Lung (tissue), 12 donors: ENCODE measurements around the gene KATNIP. TPM values are rescaled to one million over a fixed set of nuclear protein-coding genes. Genes with fewer than 3 reads are reported as not detected.

ENCODE experiments used
- ATAC-seq: fragments of 200-7000 bp; cut with Tn5 transposase; one replicate; pipeline ENCODE4 v1.9.1; 2020; ENCODE audit warnings: moderate number of reproducible peaks; ENCODE audit not compliant: insufficient read depth, low FRiP score
- DNase-seq, 3 donors: peaks; one replicate each; pipeline ENCODE4 v3.0.0-alpha.2; 2013 to 2017
- H3K27ac ChIP-seq, 2 donors: one replicate each; pipeline ENCODE4 v1.5.1; 2013; ENCODE audit warnings: mild to moderate bottlenecking in 2 of 2, moderate library complexity in 2 of 2, control low read depth in 1 of 2, inconsistent platforms in 1 of 2, low read depth in 1 of 2, low read length in 1 of 2
- H3K27me3 ChIP-seq, 3 donors: one replicate each; pipeline ENCODE4 v1.5.1; 2013; ENCODE audit warnings: low read length in 2 of 3; ENCODE audit not compliant: control insufficient read depth in 3 of 3, insufficient read depth in 3 of 3
- H3K36me3 ChIP-seq, 4 donors: one replicate each; pipeline ENCODE4 v1.5.1; 2013; ENCODE audit warnings: low read length in 4 of 4, mild to moderate bottlenecking in 1 of 4, moderate library complexity in 1 of 4; ENCODE audit not compliant: control insufficient read depth in 4 of 4, insufficient read depth in 4 of 4
- H3K4me1 ChIP-seq, 5 donors: one replicate each; pipeline ENCODE4 v1.5.1; 2013; ENCODE audit warnings: low read length in 5 of 5, mild to moderate bottlenecking in 2 of 5, moderate library complexity in 1 of 5; ENCODE audit not compliant: control insufficient read depth in 5 of 5, insufficient read depth in 5 of 5
- H3K4me3 ChIP-seq: one replicate; pipeline ENCODE4 v1.5.1; 2013; ENCODE audit warnings: mild to moderate bottlenecking, control low read depth, moderate library complexity
- H3K9ac ChIP-seq, 2 donors: one replicate each; pipeline ENCODE4 v1.5.1; 2013; ENCODE audit warnings: low read length in 2 of 2, control low read depth in 1 of 2; ENCODE audit not compliant: insufficient read depth in 1 of 2
- H3K9me3 ChIP-seq, 4 donors: one replicate each; pipeline ENCODE4 v1.5.1; 2013; ENCODE audit warnings: low read length in 3 of 4, mild to moderate bottlenecking in 1 of 4, moderate library complexity in 1 of 4; ENCODE audit not compliant: control insufficient read depth in 4 of 4, insufficient read depth in 3 of 4
- CTCF ChIP-seq: IDR thresholded peaks from 2 replicates; pipeline ENCODE4 v1.5.1; 2012; ENCODE audit warnings: mild to moderate bottlenecking; ENCODE audit errors: control extremely low read depth, extremely low read depth
- WGBS, 2 donors: extraction: QIAGEN DNeasy Blood & Tissue Kit; methylation state at CpG; one replicate each; pipeline ENCODE4 v1.1.7; 2013; 5-methylcytosine and 5-hydroxymethylcytosine counted together
- polyA plus RNA-seq, 2 donors: library from polyadenylated mRNA; stranded (reverse); fragments of 200-250 nt; gene quantifications; one replicate each; pipeline ENCODE4 v1.2.1, GENCODE V29; 2013
- total RNA-seq, 2 donors: library from RNA; depleted of rRNA in 1 of 2; stranded (reverse); fragments of >200 nt in 1 of 2; gene quantifications; one replicate each; pipeline ENCODE4 v1.2.1, GENCODE V29; 2014 to 2021
- donor health status: control.
- donor health status: control.
- donor health status: Bipolar disorder and iron deficiency.
- donor health status: healthy.
- donor health status: DM: yes; HTN: yes; CAD: no.

Gene KATNIP
- total and polyA plus RNA-seq, 4 donors = 9.7 to 46.4 (median 24.3) TPM

DNA sequence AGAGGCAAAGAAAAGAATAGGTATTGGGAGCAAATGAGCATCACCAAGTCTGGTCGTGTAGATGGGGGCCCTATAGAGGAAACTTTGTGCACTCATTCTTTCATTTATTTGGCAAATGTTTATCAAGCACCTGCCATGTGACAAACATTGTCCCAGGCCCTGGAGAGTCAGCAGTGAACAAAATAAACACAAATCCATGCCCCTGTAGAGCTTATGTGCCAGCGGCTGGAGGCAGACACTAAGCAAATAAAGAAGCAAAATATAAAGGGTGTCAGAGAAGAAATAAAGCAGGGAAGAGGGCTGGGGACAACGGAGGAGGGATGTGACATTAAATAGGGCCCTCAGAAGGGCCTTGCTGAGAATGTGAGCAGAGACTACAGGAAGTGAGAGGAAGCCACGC, 45.5 kb downstream of the KATNIP start:
- H3K4me1 ChIP-seq = peaks cover 0 to 4% (median 4%) of the 10 kb centered on the region in 5 donors
- 56 to 81% methylated on average over 4 of the region's 4 CpGs for WGBS, 2 donors
- no peak for ATAC-seq

DNA sequence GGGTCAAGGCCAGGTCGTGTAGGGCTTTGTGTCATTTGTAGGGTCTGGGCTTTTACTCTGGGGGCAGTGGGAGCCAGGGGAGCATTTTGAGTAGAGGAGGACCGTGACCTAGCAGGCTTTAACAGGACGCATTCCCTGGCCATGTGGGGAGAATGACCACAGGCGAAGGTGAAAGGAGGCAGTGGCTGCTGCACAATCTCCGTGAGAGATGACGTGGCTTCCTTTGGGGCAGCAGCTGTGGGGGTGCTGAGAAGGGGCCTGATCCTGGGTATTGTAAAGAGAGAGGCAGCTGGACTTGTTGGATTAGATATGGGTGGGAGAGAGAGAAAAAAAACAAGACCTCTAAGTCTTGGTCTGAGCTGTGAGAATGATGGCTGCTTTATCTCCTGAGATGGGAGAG, 46.0 kb downstream of the KATNIP start:
- Histone ChIP-seq H3K36me3 (no peaks in the 10 kb centered on the region), H3K9ac (no peak overlapping the region), H3K27ac (no peak overlapping the region), H3K9me3 (no peaks in the 10 kb centered on the region), H3K4me3 (no peak overlapping the region), H3K4me1 (peaks cover 0 to 4% (median 4%) of the 10 kb centered on the region in 5 donors), H3K27me3 (no peaks in the 10 kb centered on the region)
- WGBS, 2 donors = 83 to 90% methylated on average over 6 of the region's 6 CpGs
- no peak for DNase-seq
- ATAC-seq = no peak
- no peak for TF ChIP-seq CTCF

More for the DNA sequence above, 45.5 kb downstream of the KATNIP start:
- Histone ChIP-seq H3K9ac (no peak overlapping the region), H3K27ac (no peak overlapping the region), H3K27me3 (no peaks in the 10 kb centered on the region), H3K9me3 (no peaks in the 10 kb centered on the region), H3K36me3 (no peaks in the 10 kb centered on the region), H3K4me3 (no peak overlapping the region)
- no peak for DNase-seq
- TF ChIP-seq CTCF = no peak

DNA sequence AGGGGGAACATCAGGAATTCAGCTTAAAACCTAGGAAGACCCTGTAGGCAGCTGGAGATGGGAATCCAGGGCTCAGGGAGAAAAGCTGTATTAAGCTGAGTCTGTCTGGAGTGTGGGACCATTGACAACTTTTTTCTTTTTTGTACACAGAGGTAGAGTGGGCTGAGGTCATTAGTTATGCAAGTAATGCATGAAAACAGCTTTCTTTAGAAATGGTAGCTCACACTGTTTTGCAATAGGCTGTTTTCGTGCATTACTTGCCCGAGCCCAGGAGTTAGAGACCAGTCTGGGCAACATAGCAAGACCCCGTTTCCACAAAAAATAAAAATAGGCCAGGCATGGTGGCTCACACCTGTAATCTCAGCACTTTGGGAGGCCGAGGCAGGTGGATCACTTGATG, 46.5 kb downstream of the KATNIP start:
- WGBS, 2 donors = 74 to 88% methylated on average over 4 of the region's 4 CpGs
- Histone ChIP-seq H3K27ac (no peak overlapping the region), H3K36me3 (no peaks in the 10 kb centered on the region), H3K4me3 (no peak overlapping the region), H3K9me3 (no peaks in the 10 kb centered on the region), H3K4me1 (peaks cover 0 to 4% (median 4%) of the 10 kb centered on the region in 5 donors), H3K9ac (no peak overlapping the region), H3K27me3 (no peaks in the 10 kb centered on the region)
- ATAC-seq (no peak), DNase-seq (no peak)
- TF ChIP-seq CTCF = no peak

GRCh38 chr16:27597361-27597760, 47.4 kb downstream of the KATNIP start:
- Histone ChIP-seq H3K4me3 (no peak overlapping the region), H3K27me3 (no peaks in the 10 kb centered on the region), H3K9me3 (no peaks in the 10 kb centered on the region), H3K36me3 (no peaks in the 10 kb centered on the region), H3K27ac (no peak overlapping the region), H3K4me1 (peaks cover 0 to 4% (median 4%) of the 10 kb centered on the region in 5 donors), H3K9ac (no peak overlapping the region)
- ATAC-seq = no peak
- no peak for DNase-seq
- WGBS, 2 donors = 61 to 94% methylated on average over 3 of the region's 3 CpGs
- no peak for TF ChIP-seq CTCF
